Esophagus squamous epithelium (tissue), 5 donors: ENCODE data around the gene RBM34. TPM values are rescaled to one million over a fixed set of nuclear protein-coding genes. Genes with fewer than 3 reads are reported as not detected.

Source experiments
- DNase-seq: peaks from one replicate; lab custom pipeline; 2025; lab: John Stamatoyannopoulos, UW
- H3K27ac ChIP-seq, 4 donors: fragments of 200-600 bp; sonication (generic); one replicate each; pipeline ENCODE4 v1.5.1; 2016 to 2019; ENCODE audit warnings: mild to moderate bottlenecking in 1 of 4
- H3K27me3 ChIP-seq, 4 donors: fragments of 200-600 bp; sonication (generic); 1 replicate in 3 of 4; 2 replicates in 1 of 4; pipeline versions ENCODE4 v1.5.1 to v1.6.0; 2017 to 2021; ENCODE audit warnings: antibody characterized with exemption in 1 of 4
- H3K36me3 ChIP-seq, 3 donors: fragments of 200-600 bp; sonication (generic); one replicate each; pipeline ENCODE4 v1.5.1; 2016 to 2019
- H3K4me1 ChIP-seq, 3 donors: fragments of 200-600 bp; sonication (generic); one replicate each; pipeline ENCODE4 v1.5.1; 2017 to 2019
- H3K4me3 ChIP-seq, 4 donors: fragments of 200-600 bp; sonication (generic); 1 replicate in 3 of 4; 2 replicates in 1 of 4; pipeline ENCODE4 v1.5.1; 2016 to 2019; ENCODE audit warnings: mild to moderate bottlenecking in 2 of 4, moderate library complexity in 1 of 4
- H3K9me3 ChIP-seq, 3 donors: fragments of 200-600 bp; sonication (generic); one replicate each; pipeline ENCODE4 v1.5.1; 2016 to 2019
- CTCF ChIP-seq, 6 experiments: fragments of 450-650 bp in 4 of 6; fragments of 200-600 bp in 2 of 6; sonication (generic) in 2 of 6; IDR thresholded peaks; one replicate each; pipeline ENCODE4 v1.5.1; 2016 to 2019; ENCODE audit warnings: antibody characterized with exemption in 6 of 6, mild to moderate bottlenecking in 4 of 6, moderate library complexity in 4 of 6
- POLR2A ChIP-seq, 4 donors: fragments of 450-650 bp; IDR thresholded peaks; one replicate each; pipeline ENCODE4 v1.6.1; 2017; ENCODE audit warnings: antibody characterized with exemption in 4 of 4, mild to moderate bottlenecking in 4 of 4, moderate library complexity in 3 of 4
- WGBS, 2 donors: methylation state at CpG; one replicate each; pipeline ENCODE4 v1.1.5; 2018; 5-methylcytosine and 5-hydroxymethylcytosine counted together
- intact Hi-C: fragments of 100-400 bp; cut with DNase I; formaldehyde crosslinking; loops from one replicate; pipeline ENCODE4 v1.15.0; 2022
- total RNA-seq, 4 donors: library from RNA; depleted of rRNA; stranded (reverse); fragments of >200 nt; gene quantifications; one replicate each; pipeline ENCODE4 v1.1.0, GENCODE V29; 2016
- donor health status: DM: yes; HTN: yes; CAD: no.

Gene RBM34
- total RNA-seq, 4 donors from 2014 or later: 38.8 to 54.2 (median 40.5) TPM

GRCh38 chr1:235145639-235146038, 15.4 kb downstream of the RBM34 start:
- WGBS, 2 donors: 86 to 96% methylated on average over 6 of the region's 6 CpGs
- no peak for DNase-seq
- H3K9me3 ChIP-seq: no peaks in the 10 kb centered on the region
- peaks cover 0 to 100% (median 36%) of the 10 kb centered on the region in 3 donors for H3K36me3 ChIP-seq
- H3K27me3 ChIP-seq: no peaks in the 10 kb centered on the region
- TF ChIP-seq POLR2A (IDR thresholded peaks at IDR 0.05): no peak
- no peak for TF ChIP-seq CTCF (IDR thresholded peaks at IDR 0.05)
- intact Hi-C loops: no loop called here
- H3K4me3 ChIP-seq: no peak overlapping the region
- H3K4me1 ChIP-seq: peaks cover 0 to 3% (median 0%) of the 10 kb centered on the region in 3 donors
- H3K27ac ChIP-seq: no peak overlapping the region

- intact Hi-C loops: no loop called here
- Histone ChIP-seq H3K27me3 (no peaks in the 10 kb centered on the region), H3K36me3 (peaks cover 6 to 100% (median 32%) of the 10 kb centered on the region in 3 donors), H3K4me3 (no peak overlapping the region), H3K4me1 (no peaks in the 10 kb centered on the region), H3K27ac (no peak overlapping the region), H3K9me3 (no peaks in the 10 kb centered on the region)
- DNase-seq: no peak
- WGBS, 2 donors: 75 to 84% methylated on average over 4 of the region's 4 CpGs
- no peak for TF ChIP-seq POLR2A (IDR thresholded peaks at IDR 0.05)
- no peak for TF ChIP-seq CTCF (IDR thresholded peaks at IDR 0.05)
Observed at GRCh38 chr1:235142991-235143390, 18.1 kb downstream of the RBM34 start.

- no peak for DNase-seq
Observed at GRCh38 chr1:235139315-235139714, 21.7 kb downstream of the RBM34 start.

GRCh38 chr1:235138821-235139220, 22.2 kb downstream of the RBM34 start:
- H3K4me3 ChIP-seq: no peak overlapping the region
- H3K4me1 ChIP-seq: no peaks in the 10 kb centered on the region
- intact Hi-C loops: no loop called here
- TF ChIP-seq CTCF (IDR thresholded peaks at IDR 0.05) (no peak), POLR2A (IDR thresholded peaks at IDR 0.05) (no peak)
- no peak overlapping the region for H3K27ac ChIP-seq
- no peaks in the 10 kb centered on the region for H3K27me3 ChIP-seq
- no peak for DNase-seq
- H3K9me3 ChIP-seq: no peaks in the 10 kb centered on the region
- peaks cover 10 to 100% (median 39%) of the 10 kb centered on the region in 3 donors for H3K36me3 ChIP-seq
- WGBS, 2 donors: 24 to 38% methylated on average over 2 of the region's 2 CpGs

More at GRCh38 chr1:235139315-235139714, 21.7 kb downstream of the RBM34 start:
- TF ChIP-seq POLR2A (IDR thresholded peaks at IDR 0.05): no peak
- TF ChIP-seq CTCF (IDR thresholded peaks at IDR 0.05): no peak
- 80 to 94% methylated on average over 4 of the region's 5 CpGs for WGBS, 2 donors
- Histone ChIP-seq H3K4me3 (no peak overlapping the region), H3K27me3 (no peaks in the 10 kb centered on the region), H3K9me3 (no peaks in the 10 kb centered on the region), H3K36me3 (peaks cover 10 to 100% (median 42%) of the 10 kb centered on the region in 3 donors), H3K27ac (no peak overlapping the region), H3K4me1 (no peaks in the 10 kb centered on the region)
- intact Hi-C loops: no loop called here

- Histone ChIP-seq H3K36me3 (peaks cover 10 to 100% (median 29%) of the 10 kb centered on the region in 3 donors), H3K9me3 (no peaks in the 10 kb centered on the region), H3K4me3 (no peak overlapping the region), H3K27me3 (no peaks in the 10 kb centered on the region), H3K4me1 (no peaks in the 10 kb centered on the region), H3K27ac (no peak overlapping the region)
- intact Hi-C loops: no loop called here
- WGBS, 2 donors: 48 to 73% methylated on average over 3 to 4 of the region's 4 CpGs
- no peak for DNase-seq
- TF ChIP-seq POLR2A (IDR thresholded peaks at IDR 0.05) (no peak), CTCF (IDR thresholded peaks at IDR 0.05) (no peak)
Observed at GRCh38 chr1:235136111-235136510, 24.9 kb downstream of the RBM34 start.
